Measurements from ENCODE around the gene CASP6.

DNA sequence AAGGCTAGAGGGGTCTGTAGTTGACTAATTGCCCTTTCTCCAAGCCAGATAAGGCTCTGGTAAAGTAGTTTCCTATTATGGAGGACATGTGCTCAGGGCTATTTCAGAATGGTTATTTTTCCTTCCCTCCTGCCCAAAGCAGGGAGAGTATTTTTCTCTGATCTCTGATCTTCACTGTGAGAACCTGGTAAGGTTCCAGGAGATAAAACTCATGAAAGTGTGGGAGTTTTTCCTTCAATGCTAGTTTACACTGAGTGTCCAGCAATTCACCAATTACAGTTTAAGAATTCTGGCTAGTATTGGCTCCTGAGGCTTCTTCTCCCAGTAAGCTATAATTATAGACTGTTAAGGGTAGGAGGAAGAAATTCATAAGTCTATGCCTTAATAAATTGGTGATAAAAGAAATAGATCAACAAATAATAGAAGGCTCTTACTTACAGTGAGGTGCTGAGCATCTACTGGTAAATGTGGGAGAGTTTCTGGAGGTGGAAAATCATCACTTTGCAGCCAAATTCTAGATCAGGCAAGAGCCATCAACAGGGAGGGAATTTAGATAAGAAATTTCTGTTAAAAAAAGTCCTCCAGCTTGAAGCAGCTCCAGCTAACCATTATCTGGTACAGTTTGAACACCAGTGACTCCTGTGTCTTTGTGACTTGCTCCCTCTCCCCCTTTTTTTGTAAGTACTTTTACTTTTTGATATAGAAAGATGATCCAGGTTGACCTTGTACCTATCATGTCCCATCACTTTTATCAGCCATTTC, 30.9 kb downstream of the CASP6 start:
- TF ChIP-seq POLR2AphosphoS5 (IDR thresholded peaks at IDR 0.05) = no peak
- TF ChIP-seq, protein P1, sequence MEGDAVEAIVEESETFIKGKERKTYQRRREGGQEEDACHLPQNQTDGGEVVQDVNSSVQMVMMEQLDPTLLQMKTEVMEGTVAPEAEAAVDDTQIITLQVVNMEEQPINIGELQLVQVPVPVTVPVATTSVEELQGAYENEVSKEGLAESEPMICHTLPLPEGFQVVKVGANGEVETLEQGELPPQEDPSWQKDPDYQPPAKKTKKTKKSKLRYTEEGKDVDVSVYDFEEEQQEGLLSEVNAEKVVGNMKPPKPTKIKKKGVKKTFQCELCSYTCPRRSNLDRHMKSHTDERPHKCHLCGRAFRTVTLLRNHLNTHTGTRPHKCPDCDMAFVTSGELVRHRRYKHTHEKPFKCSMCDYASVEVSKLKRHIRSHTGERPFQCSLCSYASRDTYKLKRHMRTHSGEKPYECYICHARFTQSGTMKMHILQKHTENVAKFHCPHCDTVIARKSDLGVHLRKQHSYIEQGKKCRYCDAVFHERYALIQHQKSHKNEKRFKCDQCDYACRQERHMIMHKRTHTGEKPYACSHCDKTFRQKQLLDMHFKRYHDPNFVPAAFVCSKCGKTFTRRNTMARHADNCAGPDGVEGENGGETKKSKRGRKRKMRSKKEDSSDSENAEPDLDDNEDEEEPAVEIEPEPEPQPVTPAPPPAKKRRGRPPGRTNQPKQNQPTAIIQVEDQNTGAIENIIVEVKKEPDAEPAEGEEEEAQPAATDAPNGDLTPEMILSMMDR (IDR thresholded peaks at IDR 0.05) = no peak
- TF ChIP-seq POLR2A (IDR thresholded peaks at IDR 0.05) = no peak
- no peak for TF ChIP-seq EP300 (IDR thresholded peaks at IDR 0.05; ENCODE audit: low read depth)

Data from transverse colon (tissue), 4 donors.